Activated gamma-delta T cell treated with anti-CD3 and anti-CD28 coated beads, Interleukin-2, amount 50 U/mL, for 16 hours (primary cell): ENCODE data around the gene HSD3B7.

ENCODE experiments used
- DNase-seq: peaks from one replicate; pipeline ENCODE4 v3.0.0-alpha.2; 2020; ENCODE audit warnings: low read depth

The HSD3B7 gene

DNA sequence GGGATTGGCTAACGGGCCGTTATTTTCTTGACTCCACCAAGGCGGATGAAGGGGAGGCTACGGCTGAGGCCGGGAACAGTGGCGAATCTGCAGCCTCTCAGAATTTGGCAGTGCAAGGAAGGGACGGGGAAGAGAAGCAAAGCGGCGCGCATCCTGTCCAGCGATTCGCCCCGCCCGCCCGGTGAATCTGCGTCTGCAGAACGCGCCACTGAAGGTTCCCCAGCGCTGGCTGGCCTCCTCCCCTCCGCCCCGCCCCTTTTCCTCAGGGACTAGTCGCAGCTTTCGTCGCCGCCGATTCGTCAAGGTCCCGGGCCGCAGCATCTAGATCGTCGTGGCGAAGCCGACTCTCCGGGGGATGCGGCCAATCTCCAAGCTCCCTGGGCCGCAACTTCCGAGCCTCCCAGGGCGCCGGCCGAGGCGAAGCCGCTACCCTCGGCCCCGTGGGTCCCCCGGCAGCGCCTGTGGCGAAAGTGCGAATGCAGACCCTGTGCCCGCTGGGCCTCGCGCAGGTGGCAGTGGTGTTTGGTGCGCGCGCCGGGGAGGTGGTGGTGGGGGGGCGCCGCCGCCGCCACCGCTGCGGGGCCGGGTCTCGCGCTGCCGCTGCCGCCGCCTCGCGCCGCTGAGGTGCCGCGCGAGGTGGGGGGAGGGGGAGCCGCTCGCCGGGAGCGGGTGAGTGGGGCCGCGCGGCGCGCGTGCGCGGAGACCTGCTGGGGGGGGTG, 27.4 kb upstream of the HSD3B7 start, which contains the start of gene SETD1A:
Gene SETD1A (plus strand): TSS at position 299 of the 719 bp plus-strand sequence. CDS start 978 bp downstream, outside the sequence.
- peak; percentile 96 for DNase-seq

GRCh38 chr16:30958175-30959079, 26.6 kb upstream of the HSD3B7 start:
- no peak for DNase-seq

DNA sequence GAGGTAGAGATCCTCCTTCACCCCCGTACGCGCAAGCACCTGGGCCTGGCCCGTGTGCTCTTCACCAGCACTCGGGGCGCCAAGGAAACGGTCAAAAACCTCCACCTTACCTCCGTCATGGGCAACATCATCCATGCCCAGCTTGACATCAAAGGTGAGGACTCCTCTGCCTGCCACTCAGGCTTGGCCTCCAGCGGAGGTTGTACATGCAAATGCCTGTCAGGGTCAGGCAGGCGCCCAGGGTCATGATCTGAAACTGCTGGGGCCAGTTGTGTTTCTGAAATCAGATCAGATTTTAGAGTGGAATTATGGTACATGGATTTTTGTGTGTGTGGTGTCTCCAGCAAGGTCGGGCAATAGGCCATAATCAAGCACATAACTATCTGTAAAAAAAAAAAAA, 23.6 kb upstream of the HSD3B7 start:
- DNase-seq = no peak

DNA sequence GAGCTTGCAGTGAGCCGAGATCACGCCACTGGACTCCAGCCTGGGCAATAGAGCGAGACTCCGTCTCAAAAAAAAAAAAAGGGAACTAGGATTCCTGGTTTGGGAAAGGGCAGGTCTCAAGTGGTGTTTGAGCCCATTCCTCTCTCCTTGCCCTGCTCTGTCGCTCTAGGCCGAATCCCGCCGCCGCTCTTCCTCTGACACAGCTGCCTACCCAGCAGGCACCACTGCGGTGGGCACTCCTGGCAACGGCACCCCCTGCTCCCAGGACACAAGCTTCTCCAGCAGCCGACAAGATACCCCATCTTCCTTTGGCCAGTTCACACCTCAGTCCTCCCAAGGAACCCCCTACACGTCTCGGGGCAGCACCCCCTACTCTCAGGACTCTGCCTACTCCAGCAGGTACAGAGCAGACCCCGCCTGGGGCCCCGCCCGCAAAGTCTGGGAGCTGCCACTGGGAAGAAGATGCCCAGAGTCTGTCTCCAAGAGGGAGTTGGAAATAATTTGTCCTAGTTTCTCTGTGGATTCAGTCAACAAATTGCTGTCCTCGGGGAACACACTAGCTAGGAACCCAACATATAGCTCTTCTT, 21.0 kb upstream of the HSD3B7 start:
- no peak for DNase-seq

DNA sequence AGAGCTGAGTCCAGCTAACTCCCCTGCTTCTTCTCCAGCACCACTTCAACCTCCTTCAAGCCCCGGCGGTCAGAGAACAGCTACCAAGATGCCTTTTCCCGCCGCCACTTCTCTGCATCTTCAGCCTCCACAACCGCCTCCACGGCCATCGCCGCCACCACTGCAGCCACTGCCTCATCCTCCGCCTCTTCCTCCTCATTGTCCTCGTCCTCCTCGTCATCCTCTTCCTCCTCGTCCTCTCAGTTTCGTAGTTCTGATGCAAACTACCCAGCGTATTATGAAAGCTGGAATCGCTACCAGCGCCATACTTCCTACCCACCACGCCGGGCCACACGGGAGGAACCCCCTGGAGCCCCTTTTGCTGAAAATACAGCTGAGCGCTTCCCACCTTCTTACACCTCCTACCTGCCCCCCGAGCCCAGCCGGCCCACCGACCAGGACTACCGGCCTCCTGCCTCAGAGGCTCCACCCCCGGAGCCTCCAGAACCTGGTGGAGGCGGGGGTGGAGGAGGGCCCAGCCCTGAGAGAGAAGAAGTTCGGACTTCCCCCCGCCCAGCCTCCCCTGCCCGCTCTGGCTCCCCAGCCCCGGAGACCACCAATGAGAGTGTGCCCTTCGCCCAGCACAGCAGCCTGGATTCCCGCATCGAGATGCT, 20.3 kb upstream of the HSD3B7 start:
- DNase-seq = no peak

DNA sequence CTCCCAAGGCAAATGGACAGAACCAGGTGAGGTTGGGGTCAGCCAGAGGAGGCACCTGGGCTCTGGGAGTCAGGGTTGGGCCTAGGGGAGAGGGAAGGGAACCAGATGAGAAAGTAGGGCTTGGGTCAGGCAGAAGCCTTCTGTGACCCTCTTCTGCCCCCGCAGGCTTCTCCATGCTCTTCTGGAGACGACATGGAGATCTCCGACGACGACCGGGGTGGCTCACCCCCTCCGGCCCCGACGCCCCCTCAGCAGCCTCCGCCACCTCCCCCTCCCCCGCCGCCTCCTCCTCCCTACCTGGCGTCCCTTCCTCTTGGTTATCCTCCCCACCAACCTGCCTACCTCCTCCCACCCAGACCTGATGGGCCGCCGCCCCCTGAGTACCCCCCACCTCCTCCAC, 19.6 kb upstream of the HSD3B7 start:
- DNase-seq = no peak

- no peak for DNase-seq
Measured at GRCh38 chr16:30966033-30966619, 18.9 kb upstream of the HSD3B7 start.

GRCh38 chr16:30967795-30968194, 17.2 kb upstream of the HSD3B7 start:
- no peak for DNase-seq

DNA sequence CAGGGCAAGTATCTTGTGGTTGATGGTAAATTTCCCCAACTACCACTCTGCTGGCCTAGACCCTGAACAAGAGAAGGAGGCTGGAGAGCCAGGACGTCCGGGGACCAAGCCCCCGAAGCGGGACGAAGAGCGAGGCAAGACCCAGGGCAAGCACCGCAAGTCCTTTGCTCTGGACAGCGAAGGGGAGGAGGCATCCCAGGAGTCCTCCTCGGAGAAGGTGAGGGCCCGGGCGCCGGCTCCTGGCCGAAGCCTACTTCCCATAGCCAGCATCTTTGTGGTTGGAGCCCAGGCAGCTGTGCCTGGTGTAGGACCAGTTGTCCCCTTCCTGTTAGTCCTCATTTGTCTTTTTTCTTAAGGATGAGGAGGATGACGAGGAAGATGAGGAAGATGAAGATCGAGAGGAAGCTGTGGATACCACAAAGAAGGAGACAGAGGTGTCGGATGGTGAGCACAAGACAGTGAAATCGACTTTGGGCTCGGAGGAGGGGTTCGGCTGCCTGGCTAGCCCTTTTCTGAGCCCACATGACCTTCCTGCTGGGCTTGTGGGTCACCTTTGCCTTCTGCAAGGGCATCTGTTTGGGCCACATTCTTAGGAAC, 15.7 kb upstream of the HSD3B7 start:
- no peak for DNase-seq

- no peak for DNase-seq
Measured at GRCh38 chr16:30971298-30971697, 13.7 kb upstream of the HSD3B7 start.

GRCh38 chr16:30972872-30973271, 12.1 kb upstream of the HSD3B7 start:
- DNase-seq = no peak

- DNase-seq = no peak
Measured at GRCh38 chr16:30974348-30974747, 10.7 kb upstream of the HSD3B7 start.

GRCh38 chr16:30976486-30976885, 8.5 kb upstream of the HSD3B7 start:
- DNase-seq = no peak

- DNase-seq = no peak
Measured at GRCh38 chr16:30977502-30977901, 7.5 kb upstream of the HSD3B7 start.

- no peak for DNase-seq
Measured at GRCh38 chr16:30979170-30980022, 5.6 kb upstream of the HSD3B7 start.

DNA sequence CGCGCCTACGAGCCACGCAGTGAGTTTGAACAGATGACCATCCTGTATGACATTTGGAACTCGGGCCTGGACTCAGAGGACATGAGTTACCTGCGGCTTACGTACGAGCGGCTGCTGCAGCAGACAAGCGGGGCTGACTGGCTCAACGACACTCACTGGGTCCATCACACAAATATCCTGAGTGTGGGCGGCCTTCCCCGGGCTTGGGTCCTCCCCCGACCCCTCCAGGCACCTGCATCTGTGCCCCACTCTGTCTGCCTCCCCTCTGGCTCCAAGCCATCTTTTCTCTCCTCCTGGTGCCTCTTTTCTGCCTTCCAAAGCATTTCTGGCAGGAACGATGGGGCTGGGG, 5.0 kb upstream of the HSD3B7 start:
- DNase-seq = no peak

GRCh38 chr16:30980434-30980833, 4.6 kb upstream of the HSD3B7 start:
- DNase-seq = no peak

DNA sequence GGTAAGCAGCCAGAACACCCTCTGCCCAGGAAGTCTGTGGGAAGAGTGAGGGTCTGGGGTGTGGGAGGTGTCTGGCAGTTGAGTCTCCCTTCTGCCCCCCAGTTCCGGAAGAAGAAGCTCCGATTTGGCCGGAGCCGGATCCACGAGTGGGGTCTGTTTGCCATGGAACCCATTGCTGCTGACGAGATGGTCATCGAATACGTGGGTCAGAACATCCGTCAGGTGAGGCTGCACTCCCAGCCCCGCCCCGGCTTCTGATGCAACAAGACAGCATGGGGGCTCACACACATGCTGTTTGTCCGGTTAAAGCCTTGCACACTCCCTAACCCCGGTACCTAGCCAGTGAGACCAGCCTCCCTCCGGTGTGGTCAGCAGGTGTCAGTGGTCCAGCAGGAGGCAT, 4.0 kb upstream of the HSD3B7 start:
- DNase-seq = no peak

DNA sequence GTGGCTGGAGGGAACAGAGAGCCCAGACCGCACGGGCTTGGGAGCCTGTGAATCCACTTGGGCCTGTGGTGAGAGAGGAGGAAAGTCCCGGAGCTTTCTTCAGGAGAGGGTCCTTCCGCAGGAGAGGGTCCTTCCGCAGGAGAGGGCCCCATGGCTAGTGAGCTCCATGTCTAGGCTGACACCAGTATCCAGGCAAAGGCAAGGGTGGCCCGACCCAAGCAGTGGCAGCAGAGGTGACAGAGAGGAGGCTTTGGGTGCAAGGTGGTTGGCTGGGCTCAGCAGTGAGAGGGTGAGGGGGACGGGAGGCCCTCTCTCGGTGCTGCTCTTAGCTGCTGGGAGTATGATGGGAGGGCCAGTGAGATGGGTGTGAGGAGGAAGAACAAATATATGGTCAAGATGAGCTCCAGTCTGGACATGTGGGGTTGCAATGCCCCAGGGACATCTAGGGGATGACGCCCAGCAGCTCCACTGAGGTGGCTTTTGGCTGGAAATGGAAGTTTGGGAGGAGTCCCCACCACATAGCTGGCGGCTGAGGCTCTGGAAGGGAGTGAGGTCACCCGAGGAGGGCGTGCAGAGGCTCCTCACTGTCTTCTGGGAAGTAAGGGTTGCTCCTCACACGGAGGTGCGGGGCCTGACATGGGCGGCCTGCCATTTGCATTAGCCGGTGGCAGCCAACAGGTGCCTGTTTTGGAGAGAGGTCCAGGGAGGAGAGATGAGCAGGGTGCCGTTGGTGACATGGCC, 2.3 kb upstream of the HSD3B7 start:
- no peak for DNase-seq

DNA sequence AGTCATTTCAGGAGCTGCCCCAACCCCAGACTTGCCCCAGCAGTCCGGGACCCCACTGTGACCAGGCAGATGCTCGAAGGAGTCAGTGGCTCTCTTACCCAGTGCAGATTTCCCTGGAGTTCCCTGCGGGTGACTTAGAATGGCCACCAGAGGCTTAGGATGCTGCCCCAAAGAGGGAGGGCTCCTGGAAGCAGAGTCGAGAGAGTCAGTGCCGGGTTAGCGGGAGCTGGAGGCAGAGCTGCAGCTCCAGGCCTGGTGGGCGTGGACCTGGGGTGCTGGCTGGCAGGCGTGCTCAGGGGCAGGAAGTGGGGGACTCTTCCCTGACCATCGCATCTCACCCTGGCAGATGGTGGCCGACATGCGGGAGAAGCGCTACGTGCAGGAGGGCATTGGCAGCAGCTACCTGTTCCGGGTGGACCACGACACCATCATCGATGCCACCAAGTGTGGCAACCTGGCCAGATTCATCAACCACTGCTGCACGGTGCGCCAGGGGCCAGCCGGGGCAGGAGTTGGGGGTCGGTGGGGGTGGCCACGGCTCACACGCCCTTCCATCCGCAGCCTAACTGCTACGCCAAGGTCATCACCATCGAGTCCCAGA, 1.6 kb upstream of the HSD3B7 start:
- no peak for DNase-seq
